Heart left ventricle (tissue), 16 donors: Measurements from ENCODE around the gene PGRMC1. TPM values are rescaled to one million over a fixed set of nuclear protein-coding genes. Genes with fewer than 3 reads are reported as not detected.

Source experiments
- ATAC-seq, 4 donors: fragments of 200-7000 bp; cut with Tn5 transposase; one replicate each; pipeline ENCODE4 v1.9.1; 2020 to 2022; ENCODE audit warnings: moderate library complexity in 4 of 4, mild to moderate bottlenecking in 3 of 4, moderate number of reproducible peaks in 1 of 4
- DNase-seq, 5 donors: peaks; one replicate each; pipeline ENCODE4 v3.0.0-alpha.2; 2020
- H3K27ac ChIP-seq, 12 donors: fragments of 200-600 bp; sonication (generic) in 4 of 12; one replicate each; pipeline versions ENCODE4 v1.5.0 to v1.8.0; 2016 to 2022; ENCODE audit warnings: mild to moderate bottlenecking in 2 of 12
- H3K27me3 ChIP-seq, 9 donors: fragments of 200-600 bp; sonication (generic) in 2 of 9; one replicate each; pipeline versions ENCODE4 v1.5.1 to v1.8.0; 2016 to 2022; ENCODE audit warnings: mild to moderate bottlenecking in 3 of 9
- H3K36me3 ChIP-seq, 9 donors: fragments of 200-600 bp; sonication (generic) in 2 of 9; one replicate each; pipeline versions ENCODE4 v1.5.0 to v1.8.0; 2018 to 2022; ENCODE audit warnings: mild to moderate bottlenecking in 2 of 9
- H3K4me1 ChIP-seq, 12 donors: fragments of 200-600 bp; sonication (generic) in 4 of 12; one replicate each; pipeline versions ENCODE4 v1.5.0 to v1.8.0; 2016 to 2022; ENCODE audit warnings: mild to moderate bottlenecking in 3 of 12
- H3K4me3 ChIP-seq, 12 donors: fragments of 200-600 bp; sonication (generic) in 4 of 12; one replicate each; pipeline versions ENCODE4 v1.5.0 to v1.8.0; 2017 to 2022; ENCODE audit warnings: mild to moderate bottlenecking in 9 of 12, moderate library complexity in 4 of 12
- H3K9me3 ChIP-seq, 12 donors: fragments of 200-600 bp; sonication (generic) in 4 of 12; one replicate each; pipeline versions ENCODE4 v1.5.0 to v1.8.0; 2016 to 2022; ENCODE audit warnings: mild to moderate bottlenecking in 1 of 12
- POLR2A ChIP-seq, 2 donors: fragments of 450-650 bp; IDR thresholded peaks; one replicate each; pipeline ENCODE4 v1.6.1; 2017; ENCODE audit warnings: antibody characterized with exemption in 2 of 2, mild to moderate bottlenecking in 2 of 2, moderate library complexity in 2 of 2
- WGBS, 4 donors: extraction: QIAGEN DNeasy Blood & Tissue Kit in 2 of 4; methylation state at CpG; one replicate each; pipeline versions ENCODE4 v1.1.5 to v1.1.7; 2013 to 2018; 5-methylcytosine and 5-hydroxymethylcytosine counted together
- intact Hi-C, 10 donors: fragments of 100-400 bp; cut with DNase I; formaldehyde crosslinking; loops; one replicate each; pipeline versions ENCODE4 v1.11.1 to v1.14.2; 2022
- long read RNA-seq, 3 donors: library from polyadenylated mRNA; unstranded; transcript quantifications; one replicate each; pipeline ENCODE4 v2.0.0, GENCODE V29; 2020 to 2021
- polyA plus RNA-seq, 2 donors: library from polyadenylated mRNA; stranded (reverse); fragments of 200-250 nt; gene quantifications; one replicate each; pipeline ENCODE4 v1.2.3, GENCODE V29; 2013
- total RNA-seq, 9 donors: library from RNA; depleted of rRNA in 2 of 9; stranded (reverse); fragments of >200 nt in 2 of 9; fragmentation: NEBNext Ultra II Directional in 3 of 9; extraction: Animal tissue kit (Norgen Biotek cat#: 25700) in 3 of 9; gene quantifications; one replicate each; pipeline versions ENCODE4 v1.1.0 to v1.2.4, GENCODE V29; 2016 to 2023
- TF ChIP-seq, protein P1 (sequence below), 12 donors: fragments of 200-600 bp; sonication (generic) in 4 of 12; IDR thresholded peaks; one replicate each; pipeline versions ENCODE4 v1.5.0 to v1.8.0; 2018 to 2022; ENCODE audit warnings: antibody characterized with exemption in 12 of 12, mild to moderate bottlenecking in 5 of 12
- donor health status: ischemic (EF 13 %, LVEDD 7.1; RV severe dilation, severe dysfunction).
- donor health status: healthy with polysubstance abuse.
- donor health status: DM: no; HTN: yes; CAD: no.
- donor health status: DM: no; HTN: no; CAD: no.
- donor health status: ischemic (EF 25% LVEDD 6.9; RV normal size, moderate dysfunction).
- donor health status: ischemic (EF 25% LVEDD 5.7; RV mildly dilated, moderate dysfunction).
- donor health status: healthy.
- donor health status: DM: yes; HTN: yes; CAD: no.
- donor health status: ischemic (EF 35%, LVEDD 5.7; RV mildly dilated, moderate dysfunction).
- donor health status: nonischemic (EF 11% LVEDD 7.7; RV severe dilation, severe dysfunction).
- donor health status: DM: yes; HTN: yes; CAD: no.
- donor health status: PGD.
- donor health status: ischemic (EF 29% LVEDD 5.4; RV normal size, mild dysfunction).
- donor health status: nonischemic (EF 23%, LVEDD 6.1; RV moderate dilation, normal function).

Gene PGRMC1
- 10 to 100 TPM; 12.6 to 28.6 (median 17.1) TPM for total RNA-seq
- polyA plus RNA-seq, result 10 to 100 TPM; 18.9 to 28.0 TPM
- long read RNA-seq, donor 1, transcript PGRMC1-201 (3 exons, 1,911 nt), result major isoform, 21 of 21 reads
- long read RNA-seq, donor 1, partial matches to known transcripts, result 0 of 21 reads
- long read RNA-seq, donor 1, other reads (novel, unspliced or antisense), result 0 of 21 reads
- long read RNA-seq, donor 2, transcript PGRMC1-201 (3 exons, 1,911 nt), result major isoform, 68 of 70 reads
- long read RNA-seq, donor 2, partial matches to known transcripts, result 0 of 70 reads
- long read RNA-seq, donor 2, other reads (novel, unspliced or antisense), result 2 of 70 reads
- long read RNA-seq, donor 3, transcript PGRMC1-201 (3 exons, 1,911 nt), result major isoform, 19 of 23 reads
- long read RNA-seq, donor 3, partial matches to known transcripts, result 1 of 23 reads
- long read RNA-seq, donor 3, other reads (novel, unspliced or antisense), result 3 of 23 reads

GRCh38 chrX:119235872-119236622, at the start of gene PGRMC1:
TSS of gene PGRMC1 (plus strand) at chrX:119236285. CDS start at chrX:119236364, 79 bp downstream.
- 1 to 54% (median 22%) methylated on average over 48 to 81 of the region's 82 CpGs for WGBS, 4 donors
- Histone ChIP-seq H3K27ac (peak within 1 kb of the TSS; percentile 47 to 89 (median 80)), H3K4me3 (peak within 1 kb of the TSS; percentile 54 to 96 (median 74)), H3K36me3 (peaks cover 0 to under 1% (median 0%) of the 10 kb centered on the region in 9 donors), H3K27me3 (peaks cover 0 to 9% (median 0%) of the 10 kb centered on the region in 9 donors), H3K4me1 (peaks cover 0 to 19% (median 1%) of the 10 kb centered on the region in 12 donors), H3K9me3 (no peaks in the 10 kb centered on the region)
- intact Hi-C loops, result loop anchor here in 2 of 10 donors (2.0 to 10.0 kb wide), 2 partner anchors 163 to 229 kb away; partner anchors contain the start of genes SLC25A43 (in 1 of the 2) and SLC25A5 (in 1 of the 2)
- peak in 1 of 2 donors; percentile 79 for TF ChIP-seq POLR2A (IDR thresholded peaks at IDR 0.05)
- TF ChIP-seq, protein P1, sequence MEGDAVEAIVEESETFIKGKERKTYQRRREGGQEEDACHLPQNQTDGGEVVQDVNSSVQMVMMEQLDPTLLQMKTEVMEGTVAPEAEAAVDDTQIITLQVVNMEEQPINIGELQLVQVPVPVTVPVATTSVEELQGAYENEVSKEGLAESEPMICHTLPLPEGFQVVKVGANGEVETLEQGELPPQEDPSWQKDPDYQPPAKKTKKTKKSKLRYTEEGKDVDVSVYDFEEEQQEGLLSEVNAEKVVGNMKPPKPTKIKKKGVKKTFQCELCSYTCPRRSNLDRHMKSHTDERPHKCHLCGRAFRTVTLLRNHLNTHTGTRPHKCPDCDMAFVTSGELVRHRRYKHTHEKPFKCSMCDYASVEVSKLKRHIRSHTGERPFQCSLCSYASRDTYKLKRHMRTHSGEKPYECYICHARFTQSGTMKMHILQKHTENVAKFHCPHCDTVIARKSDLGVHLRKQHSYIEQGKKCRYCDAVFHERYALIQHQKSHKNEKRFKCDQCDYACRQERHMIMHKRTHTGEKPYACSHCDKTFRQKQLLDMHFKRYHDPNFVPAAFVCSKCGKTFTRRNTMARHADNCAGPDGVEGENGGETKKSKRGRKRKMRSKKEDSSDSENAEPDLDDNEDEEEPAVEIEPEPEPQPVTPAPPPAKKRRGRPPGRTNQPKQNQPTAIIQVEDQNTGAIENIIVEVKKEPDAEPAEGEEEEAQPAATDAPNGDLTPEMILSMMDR (IDR thresholded peaks at IDR 0.05), result no peak
- ATAC-seq, result peak; percentile 95 to 99 (median 97)
- peak; percentile 80 to 91 (median 82) for DNase-seq

GRCh38 chrX:119186763-119187162, 49.3 kb upstream of the PGRMC1 start:
- WGBS, 4 donors, result 64 to 83% (median 77%) methylated on average over 8 of the region's 8 CpGs
- no peak for ATAC-seq
- H3K36me3 ChIP-seq, result no peaks in the 10 kb centered on the region
- H3K4me1 ChIP-seq, result peaks cover 0 to 5% (median 0%) of the 10 kb centered on the region in 12 donors
- H3K9me3 ChIP-seq, result no peaks in the 10 kb centered on the region
- H3K4me3 ChIP-seq, result no peak overlapping the region
- DNase-seq, result no peak
- intact Hi-C loops, result no loop called here
- TF ChIP-seq, protein P1 (IDR thresholded peaks at IDR 0.05), result no peak
- no peak for TF ChIP-seq POLR2A (IDR thresholded peaks at IDR 0.05)
- H3K27me3 ChIP-seq, result no peaks in the 10 kb centered on the region
- H3K27ac ChIP-seq, result no peak overlapping the region

DNA sequence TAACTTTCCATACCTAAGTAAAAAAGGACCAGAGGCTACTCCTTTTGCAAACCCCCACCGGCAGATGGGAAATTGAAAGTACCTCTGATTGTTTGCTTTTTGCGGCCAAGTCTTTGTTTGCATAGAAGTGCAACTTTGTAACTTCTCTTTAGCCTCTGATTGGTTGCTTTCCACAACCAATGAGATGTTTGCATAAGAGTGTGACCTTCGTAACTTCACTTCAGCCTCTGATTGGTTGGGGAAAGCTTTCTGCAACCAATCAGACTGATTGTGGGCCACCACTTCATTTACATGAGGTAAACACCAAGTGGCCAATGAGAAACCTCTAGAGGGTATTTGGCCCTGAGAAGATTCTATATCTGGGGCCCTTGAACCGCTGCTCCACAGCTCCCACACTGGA, 48.8 kb upstream of the PGRMC1 start:
- H3K4me3 ChIP-seq, result no peak overlapping the region
- 82 to 93% (median 90%) methylated on average over 4 of the region's 4 CpGs for WGBS, 4 donors
- TF ChIP-seq, protein P1 (IDR thresholded peaks at IDR 0.05), result no peak
- no peak for TF ChIP-seq POLR2A (IDR thresholded peaks at IDR 0.05)
- intact Hi-C loops, result no loop called here
- peaks cover 0 to 5% (median 0%) of the 10 kb centered on the region in 12 donors for H3K4me1 ChIP-seq
- H3K27ac ChIP-seq, result no peak overlapping the region
- H3K36me3 ChIP-seq, result no peaks in the 10 kb centered on the region
- ATAC-seq, result no peak
- no peaks in the 10 kb centered on the region for H3K27me3 ChIP-seq
- no peaks in the 10 kb centered on the region for H3K9me3 ChIP-seq
- DNase-seq, result no peak

DNA sequence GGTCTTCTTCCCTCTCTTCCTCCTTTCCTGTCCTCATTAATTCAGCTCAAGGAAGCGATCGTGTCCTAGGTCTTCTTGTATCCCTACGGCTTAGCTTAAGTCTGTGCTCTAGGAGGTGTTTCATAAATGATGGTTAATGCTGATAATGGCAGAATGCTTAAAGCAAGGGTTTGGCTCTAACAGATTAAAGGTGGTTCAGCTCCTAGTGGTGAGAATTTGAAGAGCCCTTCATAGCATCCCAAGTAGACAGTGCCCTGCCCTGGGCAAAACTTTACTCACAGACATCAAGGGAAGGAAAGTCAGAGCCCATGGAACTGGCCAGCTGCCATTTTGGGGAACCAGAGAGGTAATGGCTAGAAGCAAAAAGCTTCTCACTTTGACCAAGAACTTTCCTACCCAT, 47.0 kb upstream of the PGRMC1 start:
- Histone ChIP-seq H3K27me3 (no peaks in the 10 kb centered on the region), H3K36me3 (no peaks in the 10 kb centered on the region), H3K4me3 (no peak overlapping the region), H3K4me1 (peaks cover 0 to 5% (median 0%) of the 10 kb centered on the region in 12 donors), H3K9me3 (no peaks in the 10 kb centered on the region), H3K27ac (peak overlapping the region in 2 of 12 donors; percentile 13 to 19)
- ATAC-seq, result peak in 1 of 4 donors; percentile 2
- DNase-seq, result no peak
- 84 to 97% (median 91%) methylated on average over 3 of the region's 3 CpGs for WGBS, 4 donors
- no peak for TF ChIP-seq POLR2A (IDR thresholded peaks at IDR 0.05)
- TF ChIP-seq, protein P1 (IDR thresholded peaks at IDR 0.05), result no peak
- intact Hi-C loops, result no loop called here
